Hematopoietic multipotent progenitor cell treated with erythropoietin and hydrocortisone succinate and interleukin-3 and kit ligand, for 6 days (in vitro differentiated cells): ENCODE measurements around the gene USP54.
"Not testable (repeated sequence)": the region's sequence is repeated elsewhere in the genome, so short reads cannot be mapped to it uniquely, and the experiment has no call there.

Experiments used
- DNase-seq: peaks from one replicate; pipeline ENCODE4 v3.0.0-alpha.2; 2015

Gene USP54, protein sequence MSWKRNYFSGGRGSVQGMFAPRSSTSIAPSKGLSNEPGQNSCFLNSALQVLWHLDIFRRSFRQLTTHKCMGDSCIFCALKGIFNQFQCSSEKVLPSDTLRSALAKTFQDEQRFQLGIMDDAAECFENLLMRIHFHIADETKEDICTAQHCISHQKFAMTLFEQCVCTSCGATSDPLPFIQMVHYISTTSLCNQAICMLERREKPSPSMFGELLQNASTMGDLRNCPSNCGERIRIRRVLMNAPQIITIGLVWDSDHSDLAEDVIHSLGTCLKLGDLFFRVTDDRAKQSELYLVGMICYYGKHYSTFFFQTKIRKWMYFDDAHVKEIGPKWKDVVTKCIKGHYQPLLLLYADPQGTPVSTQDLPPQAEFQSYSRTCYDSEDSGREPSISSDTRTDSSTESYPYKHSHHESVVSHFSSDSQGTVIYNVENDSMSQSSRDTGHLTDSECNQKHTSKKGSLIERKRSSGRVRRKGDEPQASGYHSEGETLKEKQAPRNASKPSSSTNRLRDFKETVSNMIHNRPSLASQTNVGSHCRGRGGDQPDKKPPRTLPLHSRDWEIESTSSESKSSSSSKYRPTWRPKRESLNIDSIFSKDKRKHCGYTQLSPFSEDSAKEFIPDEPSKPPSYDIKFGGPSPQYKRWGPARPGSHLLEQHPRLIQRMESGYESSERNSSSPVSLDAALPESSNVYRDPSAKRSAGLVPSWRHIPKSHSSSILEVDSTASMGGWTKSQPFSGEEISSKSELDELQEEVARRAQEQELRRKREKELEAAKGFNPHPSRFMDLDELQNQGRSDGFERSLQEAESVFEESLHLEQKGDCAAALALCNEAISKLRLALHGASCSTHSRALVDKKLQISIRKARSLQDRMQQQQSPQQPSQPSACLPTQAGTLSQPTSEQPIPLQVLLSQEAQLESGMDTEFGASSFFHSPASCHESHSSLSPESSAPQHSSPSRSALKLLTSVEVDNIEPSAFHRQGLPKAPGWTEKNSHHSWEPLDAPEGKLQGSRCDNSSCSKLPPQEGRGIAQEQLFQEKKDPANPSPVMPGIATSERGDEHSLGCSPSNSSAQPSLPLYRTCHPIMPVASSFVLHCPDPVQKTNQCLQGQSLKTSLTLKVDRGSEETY (N-terminal part only)

DNA sequence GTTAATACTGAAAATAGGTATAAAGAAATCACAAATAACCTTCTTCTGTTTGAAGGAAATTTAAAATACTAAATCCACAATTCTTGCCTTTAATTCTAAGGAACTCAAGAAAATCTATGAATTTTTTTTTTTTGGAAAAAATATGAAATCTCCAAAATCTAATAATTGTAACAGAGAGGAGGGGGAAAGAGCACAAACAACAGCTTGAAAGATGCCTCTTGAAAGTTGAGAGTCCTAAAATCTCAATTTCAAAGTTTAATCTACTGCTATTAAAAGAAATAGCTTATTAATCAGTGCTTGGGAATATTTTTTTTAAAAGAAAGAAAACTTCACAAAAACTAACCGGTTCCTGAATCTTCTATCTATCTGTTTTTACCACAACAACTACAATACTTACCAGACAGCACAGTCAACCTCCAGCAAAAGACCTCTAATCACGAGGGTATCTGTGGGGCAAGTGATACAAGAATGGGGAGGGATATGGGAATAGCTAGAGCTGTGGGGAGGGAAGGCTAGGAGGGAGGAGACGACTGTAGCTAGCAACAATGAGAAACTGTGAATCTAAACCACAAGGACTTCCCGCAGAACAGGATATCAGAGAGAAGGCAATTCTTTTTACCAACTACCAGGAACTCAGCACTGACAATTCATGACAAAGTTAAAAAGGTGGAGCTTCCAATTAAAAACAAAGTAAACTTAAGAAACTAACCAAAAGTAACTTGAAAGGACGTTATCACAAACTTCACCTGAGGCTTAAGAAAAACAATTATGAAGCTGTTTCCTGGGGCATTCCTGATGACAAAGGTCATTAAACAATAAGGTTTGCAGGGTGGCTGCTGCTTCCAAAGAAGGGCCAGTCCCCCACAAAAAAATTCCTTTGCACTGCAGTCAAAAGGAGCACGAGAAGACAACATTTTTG, at the start of gene USP54:
Gene USP54 (minus strand): TSS at position 462 of the 919 bp plus-strand sequence. CDS start 15,684 bp downstream, outside the sequence.
- DNase-seq = peak; percentile 62

DNA sequence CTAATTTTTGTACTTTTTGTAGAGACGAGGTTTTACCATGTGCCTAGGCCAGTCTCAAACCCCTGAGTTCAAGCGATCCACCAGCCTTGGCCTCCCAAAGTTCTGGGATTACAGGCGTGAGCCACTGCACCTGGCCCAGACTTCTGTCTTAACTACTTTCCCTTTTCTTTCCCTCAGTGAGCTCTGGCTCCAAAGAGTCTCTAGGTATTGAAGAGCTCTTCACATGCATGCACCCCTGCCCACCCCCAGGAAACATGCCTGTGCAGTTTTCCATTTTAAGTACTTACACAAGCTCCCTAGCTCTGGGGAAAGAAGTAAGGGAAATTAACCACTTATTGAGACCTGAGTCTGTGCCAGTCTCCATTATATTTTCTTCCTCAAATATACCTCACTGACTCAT, 48.1 kb upstream of the USP54 start:
- DNase-seq = no peak

DNA sequence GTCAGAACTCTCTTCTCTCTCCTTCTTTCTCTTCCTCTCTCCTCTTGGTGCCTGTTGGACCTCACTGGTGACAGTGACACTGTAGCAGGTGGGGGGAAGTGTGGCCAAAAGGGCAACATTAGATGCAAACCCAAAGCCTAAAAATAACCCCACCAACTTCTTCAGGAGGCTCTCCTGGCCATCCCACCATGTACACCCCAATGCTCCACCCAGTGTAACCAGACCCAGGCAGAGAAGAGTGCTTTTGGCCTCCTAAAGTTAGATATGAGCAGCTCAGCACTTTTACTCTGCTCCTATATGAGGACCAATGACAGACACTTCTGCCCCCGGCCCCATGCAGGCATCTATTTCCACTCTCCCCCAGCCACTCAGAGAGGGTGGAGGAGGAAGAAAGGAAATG, 44.6 kb upstream of the USP54 start:
- no peak for DNase-seq

DNA sequence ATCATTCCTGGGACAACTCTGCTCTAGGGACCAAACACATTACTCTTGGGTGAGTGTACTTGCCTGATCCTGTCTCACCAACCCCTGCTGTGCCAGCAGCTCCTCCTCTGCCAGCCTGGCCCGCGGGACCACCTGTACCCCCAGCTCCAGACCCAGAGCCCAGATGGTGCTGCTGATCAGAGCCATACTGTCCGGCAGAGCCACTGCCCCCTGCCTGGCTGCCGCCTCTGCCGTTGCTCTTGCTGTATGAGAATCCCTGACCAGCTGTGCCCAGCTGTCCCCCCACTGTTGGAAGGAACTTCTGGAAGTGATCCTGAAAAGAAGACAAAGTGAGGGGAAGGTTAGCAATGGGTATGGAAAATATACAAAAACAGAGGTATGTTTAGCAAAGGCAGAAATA, 43.3 kb upstream of the USP54 start:
- no peak for DNase-seq

DNA sequence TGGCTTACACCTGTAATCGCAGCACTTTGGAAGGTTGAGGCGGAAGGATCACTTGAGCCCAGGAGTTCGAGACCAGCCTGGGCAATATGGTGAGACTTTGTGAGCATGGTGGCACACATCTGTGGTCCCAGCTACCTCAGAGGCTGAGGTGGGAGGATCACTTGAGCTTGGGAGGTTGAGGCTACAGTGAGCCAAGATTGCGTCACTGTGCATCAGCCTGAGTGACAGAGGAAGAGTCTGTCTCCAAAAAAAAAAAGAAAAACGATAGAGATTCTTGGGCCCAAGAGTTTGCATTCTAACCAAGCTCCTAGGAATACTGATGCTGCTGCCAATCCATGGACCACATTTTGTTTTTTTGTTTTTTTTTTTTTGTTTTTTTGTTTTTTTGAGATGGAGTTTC, 38.0 kb upstream of the USP54 start:
- no peak for DNase-seq

DNA sequence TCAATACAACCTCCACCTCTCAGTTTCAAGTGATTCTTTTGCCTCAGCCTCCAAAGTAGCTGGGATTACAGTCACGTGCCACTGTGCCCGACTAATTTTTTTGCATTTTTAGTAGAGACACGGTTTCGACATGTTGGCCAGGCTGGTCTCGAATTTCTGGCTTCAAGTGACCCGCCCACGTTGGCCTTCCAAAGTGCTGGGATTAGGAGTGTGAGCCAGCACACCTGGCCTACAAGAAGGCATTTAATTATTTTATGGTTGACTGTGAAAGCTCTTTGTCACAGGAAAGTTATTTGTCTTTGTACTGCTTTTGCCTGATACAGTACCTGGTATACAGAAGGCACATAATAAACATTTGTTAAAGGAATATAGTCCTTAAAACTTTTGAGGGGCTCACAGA, 37.3 kb upstream of the USP54 start:
- DNase-seq = no peak

DNA sequence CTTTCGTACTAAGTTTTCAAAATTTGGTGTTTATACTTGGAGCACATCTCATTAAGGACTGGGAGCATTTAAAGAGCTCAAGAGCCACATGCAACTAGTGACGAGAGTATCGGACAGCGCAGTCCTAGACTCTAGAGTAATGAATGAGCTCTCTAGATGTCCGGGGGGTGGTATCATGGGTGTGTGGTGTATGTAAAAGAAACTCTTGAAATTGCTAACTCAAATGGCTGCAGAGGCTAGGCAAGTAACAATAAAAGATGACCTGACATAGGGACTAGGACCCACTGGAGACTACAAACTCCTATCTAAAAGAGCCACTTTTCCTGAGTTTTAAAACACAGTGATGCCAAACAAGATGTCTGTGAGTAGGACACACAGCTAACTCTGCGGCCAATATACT, 36.2 kb upstream of the USP54 start:
- DNase-seq = no peak

DNA sequence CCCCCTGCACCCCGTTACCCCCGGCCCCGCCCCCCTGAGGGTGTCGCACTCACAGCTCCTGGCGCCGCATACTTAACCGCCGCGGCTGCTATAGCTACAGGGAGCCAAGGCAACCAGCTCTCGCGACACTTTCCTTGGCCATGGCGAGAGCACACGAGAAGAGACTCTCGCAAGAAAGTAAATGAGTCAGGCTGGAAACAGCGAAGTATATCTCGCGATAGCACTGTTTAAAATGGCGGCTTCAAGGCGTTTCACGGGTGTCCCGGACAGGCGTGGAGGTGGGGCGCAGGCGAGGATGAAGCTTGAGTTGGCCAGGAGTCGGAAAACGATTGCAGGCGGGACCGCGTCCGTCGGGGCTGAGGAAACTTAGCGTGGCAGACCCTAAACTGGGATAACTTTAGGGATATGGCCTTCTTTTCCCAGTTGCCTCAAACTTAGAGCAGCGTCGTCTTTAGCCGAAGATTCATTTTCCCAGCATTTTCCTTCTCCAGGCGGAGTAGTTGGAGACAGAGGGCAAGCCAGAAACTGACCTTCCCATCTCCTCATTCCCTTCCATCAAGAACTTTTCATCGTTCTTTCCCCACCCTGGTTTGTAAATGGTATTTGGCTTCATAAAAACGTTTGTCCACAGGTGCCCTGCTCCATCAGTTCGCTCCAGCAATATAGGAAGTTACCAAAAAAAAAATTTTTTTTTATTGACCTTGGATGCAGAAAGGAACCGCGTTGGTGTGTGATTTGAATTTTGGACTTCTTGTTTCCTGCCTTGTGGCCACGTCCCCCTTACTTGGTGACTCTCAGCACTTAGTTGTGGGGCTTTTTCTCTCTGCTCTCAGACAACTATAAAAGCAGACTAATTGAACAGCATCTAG, 35.0 kb upstream of the USP54 start:
- DNase-seq = peak; percentile 99

DNA sequence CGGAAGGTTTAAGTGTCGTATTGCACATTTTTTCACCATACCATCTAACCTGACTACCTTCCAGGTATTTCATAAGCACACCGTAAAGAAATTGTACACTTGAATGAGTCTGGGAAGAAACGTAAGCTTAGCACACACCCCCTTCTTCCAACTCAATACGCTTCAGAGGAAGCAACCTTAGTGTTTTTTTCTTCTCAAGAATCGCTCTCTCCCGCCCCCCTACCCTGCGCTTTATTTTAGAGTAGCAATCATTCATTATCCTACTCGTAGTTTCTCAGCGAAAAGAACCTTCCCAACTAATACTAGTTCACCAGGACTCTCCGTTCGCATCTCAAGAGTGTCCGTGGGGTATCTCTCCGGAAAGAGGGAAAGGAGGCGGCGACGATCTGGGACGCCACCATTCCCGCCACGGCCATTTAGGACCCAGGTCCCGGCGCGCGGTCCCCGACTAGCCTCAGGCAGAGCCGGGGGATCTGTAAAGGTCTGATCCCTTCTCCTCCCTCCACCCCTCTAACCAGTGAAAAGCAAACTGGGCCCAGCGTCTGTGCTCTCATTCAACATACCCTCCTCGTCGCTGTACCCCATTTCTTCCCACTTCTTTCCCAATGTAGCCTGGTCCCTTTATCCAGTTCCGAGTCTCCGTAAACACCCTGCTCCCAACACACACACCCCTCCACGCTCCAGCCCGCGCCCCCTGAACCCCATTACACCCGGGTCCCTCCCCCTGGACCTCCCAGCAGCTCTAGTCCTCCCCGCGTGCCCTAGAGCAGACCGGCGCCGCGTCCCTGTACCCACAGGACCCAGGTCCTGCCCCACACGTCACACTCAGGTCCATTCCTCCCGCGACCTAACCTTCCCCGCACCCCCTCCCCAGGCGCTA, 34.1 kb upstream of the USP54 start:
- peak; percentile 68 for DNase-seq

DNA sequence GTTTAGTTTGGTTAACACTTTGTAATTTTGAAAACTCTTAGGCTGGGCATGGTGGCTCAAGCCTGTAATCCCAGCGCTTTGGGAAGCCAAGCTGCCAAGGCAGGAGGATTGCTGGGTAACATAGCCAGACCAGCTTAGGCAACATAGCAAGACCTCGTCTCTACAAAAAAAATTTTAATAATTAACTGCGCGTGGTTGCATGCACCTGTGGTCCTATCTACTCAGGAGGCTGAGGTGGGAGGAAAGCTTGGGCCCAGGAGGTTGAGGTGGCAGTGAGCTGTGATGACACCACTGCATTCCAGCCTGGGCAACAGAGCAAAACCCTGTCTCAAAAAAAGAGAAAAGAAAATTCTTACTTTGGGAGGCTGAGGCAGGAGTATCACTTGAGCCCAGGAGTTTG, 31.9 kb upstream of the USP54 start:
- no peak for DNase-seq

DNA sequence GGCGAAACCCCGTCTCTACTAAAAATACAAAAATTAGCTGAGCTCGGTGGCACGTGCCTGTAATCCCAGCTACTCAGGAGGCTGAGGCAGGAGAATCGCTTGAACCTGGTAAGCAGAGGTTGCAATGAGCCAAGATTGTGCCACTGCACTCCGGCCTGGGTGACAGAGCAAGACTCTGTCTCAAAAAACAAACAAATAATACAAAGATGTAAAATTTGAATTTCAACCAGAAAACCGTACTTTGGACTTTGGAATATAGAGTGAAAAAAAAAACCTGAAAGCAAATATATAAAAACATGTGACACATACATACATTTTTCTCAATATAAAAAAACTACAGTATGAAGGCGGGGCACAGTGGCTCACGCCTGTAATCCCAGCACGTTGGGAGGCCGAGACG, 29.8 kb upstream of the USP54 start:
- DNase-seq = not testable (repeated sequence)

DNA sequence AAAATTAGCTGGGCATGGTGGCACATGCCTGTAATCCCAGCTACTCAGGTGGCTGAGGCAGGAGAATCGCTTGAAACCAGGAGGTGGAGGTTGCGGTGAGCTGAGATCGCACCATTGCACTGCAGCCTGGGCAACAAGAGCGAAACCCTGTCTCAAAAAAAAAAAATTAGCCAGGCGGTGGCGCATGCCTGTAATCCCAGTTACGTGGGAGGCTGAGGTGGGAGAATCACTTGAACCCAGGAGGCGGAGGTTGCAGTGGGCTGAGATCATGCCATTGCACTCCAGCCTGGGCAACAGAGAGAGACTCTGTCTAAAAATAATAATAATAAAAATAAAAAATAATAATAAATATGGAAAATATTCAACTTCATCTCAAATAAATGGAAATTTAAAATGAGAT, 26.0 kb upstream of the USP54 start:
- not testable (repeated sequence) for DNase-seq

DNA sequence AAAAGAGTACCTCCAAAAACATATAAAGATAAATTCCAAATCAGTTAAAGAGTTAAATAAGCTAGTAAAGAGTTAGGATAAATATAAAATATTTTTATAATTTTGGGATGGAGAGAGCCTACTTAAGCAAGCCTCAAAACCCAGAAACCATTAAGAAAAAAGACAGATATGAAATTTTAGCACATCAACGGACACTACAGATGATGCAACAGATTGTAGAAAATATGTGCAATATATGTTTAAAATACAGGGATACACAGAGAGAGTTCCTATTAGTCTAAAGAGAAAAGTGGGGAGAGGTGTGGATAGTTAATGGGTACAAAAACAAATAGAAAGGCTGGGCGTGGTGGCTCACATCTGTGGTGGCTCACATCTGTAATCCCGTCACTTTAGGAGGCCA, 23.6 kb upstream of the USP54 start:
- DNase-seq = no peak

DNA sequence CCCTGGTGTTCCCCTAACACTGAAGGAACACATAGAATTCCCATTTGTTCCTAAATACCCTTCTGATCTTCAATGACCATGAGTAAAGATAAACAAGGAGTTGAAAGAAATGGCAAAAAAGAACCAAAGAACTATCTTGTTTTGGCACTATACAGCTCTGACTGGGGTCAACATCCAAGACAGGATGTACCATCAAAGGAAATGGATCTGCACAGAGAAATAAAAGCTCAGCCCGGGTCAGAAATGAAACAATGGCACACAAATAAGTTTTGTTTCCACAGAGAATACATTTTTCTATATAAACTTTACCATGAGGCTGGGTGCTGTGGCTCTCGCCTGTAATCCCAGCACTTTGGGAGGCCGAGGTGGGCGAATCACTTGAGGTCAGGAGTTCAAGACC, 18.0 kb upstream of the USP54 start:
- DNase-seq = no peak

DNA sequence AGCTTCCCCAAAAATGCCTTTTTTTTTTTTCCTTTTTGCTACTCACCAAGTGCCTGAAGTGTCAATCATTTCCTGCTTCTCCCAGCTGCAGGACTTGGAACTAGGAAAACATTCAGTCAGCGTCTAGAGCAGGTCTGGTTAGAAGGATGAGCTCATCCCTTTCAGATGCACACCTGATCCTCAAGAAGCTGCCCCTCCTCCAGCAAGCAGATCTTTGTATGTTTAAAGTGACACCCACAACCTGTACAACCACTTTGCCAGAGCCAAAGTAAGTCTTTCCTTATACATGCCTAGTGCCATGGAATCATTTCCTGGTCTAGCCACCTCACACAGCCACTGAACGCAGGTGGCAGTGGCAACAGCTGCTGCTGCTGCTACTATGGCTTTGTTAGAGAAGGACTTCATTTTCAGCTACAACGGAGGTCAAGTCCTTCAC, 10.4 kb upstream of the USP54 start:
- DNase-seq = no peak

DNA sequence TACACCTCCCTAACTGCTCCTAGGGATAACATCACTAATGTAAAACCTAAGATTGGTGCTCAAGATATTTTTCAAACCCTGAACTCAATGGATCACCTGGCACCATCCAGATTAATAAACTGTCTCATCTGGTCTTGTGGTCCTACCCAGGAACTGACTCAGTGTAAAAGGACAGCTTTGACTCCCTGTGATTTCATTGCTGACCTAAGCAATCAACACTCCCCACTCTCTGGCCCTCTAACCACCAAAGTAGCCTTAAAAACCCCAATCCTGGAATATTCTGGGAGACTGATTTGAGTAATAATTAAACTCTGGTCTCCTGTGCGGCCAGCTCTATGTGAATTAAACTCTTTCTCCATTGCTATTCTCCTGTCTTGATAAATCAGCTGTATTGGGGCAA, 6.2 kb upstream of the USP54 start:
- DNase-seq = no peak

DNA sequence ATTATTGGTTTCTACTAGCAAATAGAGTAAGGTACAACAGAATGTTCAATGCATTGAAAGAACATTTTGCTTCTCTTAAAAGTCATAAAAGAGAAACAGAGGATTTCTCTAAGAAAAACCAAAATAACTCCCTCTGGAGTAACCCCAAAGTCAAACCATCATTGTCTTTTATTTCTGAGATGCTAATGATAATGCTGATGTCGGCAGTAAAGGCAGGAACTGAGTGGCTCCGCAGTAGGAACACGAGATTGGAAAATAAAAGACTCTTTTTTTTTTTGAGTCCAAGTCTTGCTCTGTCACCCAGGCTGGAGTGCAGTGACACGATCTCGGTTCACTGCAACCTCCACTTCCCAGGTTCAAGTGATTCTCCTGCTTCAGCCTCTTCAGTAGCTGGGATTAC, 2.7 kb upstream of the USP54 start:
- DNase-seq = no peak

DNA sequence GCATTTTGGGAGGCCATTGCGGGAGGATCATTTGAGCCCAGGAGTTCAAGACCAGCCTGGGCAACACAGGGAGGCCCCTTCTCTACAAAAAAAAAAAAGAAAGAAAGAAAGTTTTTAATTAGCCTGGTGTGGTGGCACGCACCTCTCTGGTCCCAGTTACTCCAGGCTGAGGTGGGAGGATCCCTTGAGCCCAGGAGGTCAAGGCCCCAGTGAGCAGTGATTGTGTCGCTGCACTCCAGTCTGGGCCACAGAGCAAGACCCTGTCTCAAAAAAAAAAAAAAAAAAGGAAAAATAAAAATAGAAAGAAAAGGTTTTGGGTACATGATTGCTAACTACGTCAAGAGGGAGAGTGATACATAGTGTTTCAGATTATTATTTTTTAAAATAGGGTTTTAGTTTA, 2.0 kb upstream of the USP54 start:
- DNase-seq = no peak

DNA sequence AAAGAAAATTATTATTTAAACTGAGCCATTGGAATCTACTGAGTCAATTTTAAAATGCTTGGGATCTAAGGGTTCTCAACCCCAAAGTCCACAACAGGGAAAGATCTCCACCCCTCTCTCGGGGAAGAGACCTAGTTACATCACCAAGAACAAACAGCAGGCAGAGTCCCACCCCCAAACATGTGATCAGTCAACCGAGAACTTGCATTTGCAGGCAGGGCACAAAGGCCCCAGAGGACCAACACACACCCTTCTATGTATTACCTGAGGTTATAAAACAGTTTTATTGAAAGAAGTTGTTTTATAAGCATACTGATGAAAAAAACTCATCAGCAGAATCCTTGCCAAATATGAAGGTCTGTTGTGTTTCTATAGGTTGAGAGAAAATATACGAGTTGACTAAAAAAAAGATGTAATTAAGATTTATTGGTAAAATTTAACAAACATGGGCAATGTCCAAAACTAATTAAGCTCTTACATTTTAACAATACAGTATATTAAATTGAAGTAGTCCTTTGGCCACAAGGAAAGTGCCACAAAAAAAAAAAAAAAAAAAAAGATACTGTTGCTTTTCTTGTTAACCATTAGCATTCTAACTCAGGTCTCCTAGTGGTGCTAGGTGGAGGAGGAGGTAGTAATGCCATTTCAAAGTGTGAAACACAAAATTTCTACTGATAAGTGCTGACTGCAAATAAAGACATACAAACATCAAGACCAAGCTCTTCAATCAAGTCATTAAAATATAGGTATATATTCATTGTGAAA, 975 bp upstream of the USP54 start:
- peak; percentile 62 for DNase-seq
